Endodermal cell (in vitro differentiated cells): ENCODE measurements around the gene ZNF492. TPM values are rescaled to one million over a fixed set of nuclear protein-coding genes. Genes with fewer than 3 reads are reported as not detected.
"Not testable (repeated sequence)": the region's sequence is repeated elsewhere in the genome, so short reads cannot be mapped to it uniquely, and the experiment has no call there.

ENCODE experiments used
- DNase-seq: peaks from one replicate; pipeline ENCODE4 v3.0.0-alpha.2; 2017
- H3K27ac ChIP-seq: 2 replicates; pipeline ENCODE4 v1.5.1; 2013; ENCODE audit warnings: mild to moderate bottlenecking, low read depth, low read length, moderate library complexity
- H3K27me3 ChIP-seq: 2 replicates; pipeline ENCODE4 v1.6.1; 2013; ENCODE audit warnings: mild to moderate bottlenecking, low read length, moderate library complexity; ENCODE audit not compliant: insufficient read depth, control insufficient read depth, poor library complexity, severe bottlenecking
- H3K36me3 ChIP-seq: 2 replicates; pipeline ENCODE4 v1.7.0; 2013; ENCODE audit warnings: mild to moderate bottlenecking, low read length, moderate library complexity; ENCODE audit not compliant: control insufficient read depth, insufficient read depth
- H3K4me1 ChIP-seq: one replicate; pipeline ENCODE4 v1.7.0; 2013; ENCODE audit warnings: low read length; ENCODE audit not compliant: control insufficient read depth, insufficient read depth
- H3K4me3 ChIP-seq: 2 replicates; pipeline ENCODE4 v1.5.1; 2013; ENCODE audit warnings: mild to moderate bottlenecking, low read length, moderate library complexity
- H3K9ac ChIP-seq: 2 replicates; pipeline ENCODE4 v1.6.1; 2013; ENCODE audit warnings: mild to moderate bottlenecking, low read length, moderate library complexity; ENCODE audit not compliant: poor library complexity, severe bottlenecking; ENCODE audit errors: extremely low read depth
- H3K9me3 ChIP-seq: 2 replicates; pipeline ENCODE4 v1.6.1; 2013; ENCODE audit warnings: mild to moderate bottlenecking, low read length, moderate library complexity; ENCODE audit not compliant: control insufficient read depth
- H3K27ac Mint-ChIP-seq: 2 replicates; pipeline ENCODE4 v1.8.0; 2020; ENCODE audit warnings: mixed read lengths
- H3K27me3 Mint-ChIP-seq: 2 replicates; pipeline ENCODE4 v1.8.0; 2021; ENCODE audit warnings: mild to moderate bottlenecking, mixed read lengths; ENCODE audit not compliant: insufficient read depth
- H3K36me3 Mint-ChIP-seq: 2 replicates; pipeline ENCODE4 v1.8.0; 2020; ENCODE audit warnings: low read depth, mixed read lengths
- H3K4me1 Mint-ChIP-seq: 2 replicates; pipeline ENCODE4 v1.8.0; 2020; ENCODE audit warnings: mixed read lengths
- H3K4me3 Mint-ChIP-seq: 2 replicates; pipeline ENCODE4 v1.8.0; 2020; ENCODE audit warnings: mild to moderate bottlenecking, moderate library complexity, mixed read lengths
- H3K9me3 Mint-ChIP-seq: 2 replicates; pipeline ENCODE4 v1.8.0; 2020; ENCODE audit warnings: mild to moderate bottlenecking, mixed read lengths
- WGBS, 2 experiments: methylation state at CpG; one replicate each; pipeline versions ENCODE4 v1.1.5 to v1.1.7; 2013; ENCODE audit warnings: missing lambda C conversion rate in 2 of 2, mixed read lengths in 1 of 2; ENCODE audit not compliant: insufficient coverage in 1 of 2, insufficient read length in 1 of 2; 5-methylcytosine and 5-hydroxymethylcytosine counted together
- total RNA-seq, 2 donors: library from RNA; stranded (reverse); fragmentation: NEBNext Ultra II Directional in 1 of 2; extraction: Animal tissue kit (Norgen Biotek cat#: 25700) in 1 of 2; gene quantifications; 2 replicates in 1 of 2; 3 replicates in 1 of 2; pipeline ENCODE4 v1.2.1, GENCODE V29; 2021
- TF ChIP-seq, protein P1 (sequence below): fragments of 200-600 bp; sonication (generic); conservative IDR thresholded peaks from 2 replicates; pipeline ENCODE4 v1.5.0; 2021; ENCODE audit warnings: antibody characterized with exemption, mild to moderate bottlenecking

ZNF492 gene
- total RNA-seq, 2 donors from 2014 or later = not detected

DNA sequence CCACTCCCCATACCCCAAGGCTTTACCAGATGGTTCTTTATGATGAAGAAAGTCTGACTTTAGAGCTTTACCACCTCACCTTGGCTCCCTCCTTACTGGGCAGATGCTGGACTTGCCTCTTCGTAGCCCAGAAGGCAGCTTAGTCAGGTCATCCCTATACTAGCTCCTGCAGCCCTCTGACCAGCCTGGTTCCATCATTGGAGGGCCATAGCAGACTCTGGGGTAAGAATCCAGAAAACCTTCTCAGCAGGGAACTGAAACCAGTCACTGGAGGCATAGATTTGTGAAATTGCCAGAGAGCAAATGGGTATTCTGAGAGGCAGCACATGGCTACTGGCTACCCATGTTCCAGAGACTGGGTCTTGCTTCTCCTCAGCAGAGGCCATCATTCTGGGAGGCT lies 21.8 kb upstream of the ZNF492 start:
- H3K27ac Mint-ChIP-seq = no peak overlapping the region
- H3K36me3 Mint-ChIP-seq = no peaks in the 10 kb centered on the region
- no peaks in the 10 kb centered on the region for H3K27me3 Mint-ChIP-seq
- no peak overlapping the region for H3K27ac ChIP-seq
- H3K4me1 Mint-ChIP-seq = no peaks in the 10 kb centered on the region
- H3K9ac ChIP-seq = no peak overlapping the region
- no peaks in the 10 kb centered on the region for H3K27me3 ChIP-seq
- H3K4me3 Mint-ChIP-seq = no peak overlapping the region
- no peaks in the 10 kb centered on the region for H3K36me3 ChIP-seq
- peaks cover 47% of the 10 kb centered on the region for H3K9me3 ChIP-seq
- 42 to 44% methylated on average over 1 of the region's 1 CpG for WGBS, 2 experiments
- DNase-seq = no peak
- no peak overlapping the region for H3K4me3 ChIP-seq
- peaks cover 98% of the 10 kb centered on the region for H3K9me3 Mint-ChIP-seq
- H3K4me1 ChIP-seq = no peaks in the 10 kb centered on the region
- TF ChIP-seq, protein P1, sequence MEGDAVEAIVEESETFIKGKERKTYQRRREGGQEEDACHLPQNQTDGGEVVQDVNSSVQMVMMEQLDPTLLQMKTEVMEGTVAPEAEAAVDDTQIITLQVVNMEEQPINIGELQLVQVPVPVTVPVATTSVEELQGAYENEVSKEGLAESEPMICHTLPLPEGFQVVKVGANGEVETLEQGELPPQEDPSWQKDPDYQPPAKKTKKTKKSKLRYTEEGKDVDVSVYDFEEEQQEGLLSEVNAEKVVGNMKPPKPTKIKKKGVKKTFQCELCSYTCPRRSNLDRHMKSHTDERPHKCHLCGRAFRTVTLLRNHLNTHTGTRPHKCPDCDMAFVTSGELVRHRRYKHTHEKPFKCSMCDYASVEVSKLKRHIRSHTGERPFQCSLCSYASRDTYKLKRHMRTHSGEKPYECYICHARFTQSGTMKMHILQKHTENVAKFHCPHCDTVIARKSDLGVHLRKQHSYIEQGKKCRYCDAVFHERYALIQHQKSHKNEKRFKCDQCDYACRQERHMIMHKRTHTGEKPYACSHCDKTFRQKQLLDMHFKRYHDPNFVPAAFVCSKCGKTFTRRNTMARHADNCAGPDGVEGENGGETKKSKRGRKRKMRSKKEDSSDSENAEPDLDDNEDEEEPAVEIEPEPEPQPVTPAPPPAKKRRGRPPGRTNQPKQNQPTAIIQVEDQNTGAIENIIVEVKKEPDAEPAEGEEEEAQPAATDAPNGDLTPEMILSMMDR = no peak

DNA sequence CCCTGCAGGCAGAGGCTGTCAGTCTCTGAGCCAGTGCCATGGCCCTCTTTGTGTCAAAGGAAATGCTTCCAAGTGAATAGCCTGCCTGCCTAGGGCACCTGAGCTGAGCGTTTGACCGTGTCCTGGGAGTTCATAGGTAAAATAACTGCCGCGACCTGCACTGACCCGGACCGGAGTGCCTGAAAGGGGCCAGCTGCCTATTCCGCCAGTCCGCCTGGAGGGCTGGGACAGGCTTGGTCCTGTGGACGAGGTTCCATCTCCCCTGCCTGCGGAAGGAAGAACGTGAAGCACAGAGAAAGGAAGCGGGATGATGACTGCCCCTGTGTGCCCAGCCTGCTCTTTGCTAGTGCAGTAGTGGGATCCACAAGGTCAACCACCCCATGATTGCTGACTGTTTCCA lies 17.5 kb upstream of the ZNF492 start:
- WGBS, 2 experiments = 87 to 92% methylated on average over 5 to 12 of the region's 12 CpGs
- no peaks in the 10 kb centered on the region for H3K4me1 ChIP-seq
- H3K9me3 ChIP-seq = peaks cover 27% of the 10 kb centered on the region
- TF ChIP-seq, protein P1 = no peak
- no peak overlapping the region for H3K27ac ChIP-seq
- H3K4me3 Mint-ChIP-seq = no peak overlapping the region
- DNase-seq = no peak
- H3K4me3 ChIP-seq = no peak overlapping the region
- peaks cover 94% of the 10 kb centered on the region for H3K9me3 Mint-ChIP-seq
- H3K27me3 ChIP-seq = no peaks in the 10 kb centered on the region
- no peaks in the 10 kb centered on the region for H3K36me3 ChIP-seq
- no peaks in the 10 kb centered on the region for H3K4me1 Mint-ChIP-seq
- H3K27ac Mint-ChIP-seq = no peak overlapping the region
- H3K36me3 Mint-ChIP-seq = no peaks in the 10 kb centered on the region
- H3K9ac ChIP-seq = no peak overlapping the region
- no peaks in the 10 kb centered on the region for H3K27me3 Mint-ChIP-seq

DNA sequence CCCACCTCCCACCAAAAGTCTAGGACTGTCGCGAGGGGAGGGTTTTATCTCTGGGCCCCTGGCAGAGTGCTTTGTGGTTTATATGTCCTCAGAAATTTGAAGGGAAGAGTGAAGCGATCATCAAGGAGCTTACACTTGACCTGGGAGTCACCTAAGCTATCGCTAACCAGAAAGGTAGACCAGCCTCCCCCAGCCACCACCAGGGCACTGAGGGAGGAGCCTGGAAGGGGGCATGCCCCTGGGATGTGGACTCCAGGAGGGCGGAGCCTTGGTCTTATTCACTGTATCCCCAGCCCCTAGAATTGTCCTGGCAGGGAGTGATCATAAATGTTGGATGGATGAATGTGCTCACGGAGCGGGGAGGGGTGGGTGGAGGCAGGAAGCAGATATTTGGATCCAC lies 16.9 kb upstream of the ZNF492 start:
- not testable (repeated sequence) for H3K4me3 Mint-ChIP-seq, H3K27ac ChIP-seq, H3K4me3 ChIP-seq, H3K27me3 Mint-ChIP-seq, H3K36me3 Mint-ChIP-seq, DNase-seq, H3K27me3 ChIP-seq, H3K9ac ChIP-seq, H3K27ac Mint-ChIP-seq, H3K4me1 ChIP-seq, H3K36me3 ChIP-seq, H3K4me1 Mint-ChIP-seq
- peaks cover 94% of the 10 kb centered on the region for H3K9me3 Mint-ChIP-seq
- H3K9me3 ChIP-seq = peaks cover 22% of the 10 kb centered on the region
- 75 to 76% methylated on average over 1 to 5 of the region's 7 CpGs for WGBS, 2 experiments

DNA sequence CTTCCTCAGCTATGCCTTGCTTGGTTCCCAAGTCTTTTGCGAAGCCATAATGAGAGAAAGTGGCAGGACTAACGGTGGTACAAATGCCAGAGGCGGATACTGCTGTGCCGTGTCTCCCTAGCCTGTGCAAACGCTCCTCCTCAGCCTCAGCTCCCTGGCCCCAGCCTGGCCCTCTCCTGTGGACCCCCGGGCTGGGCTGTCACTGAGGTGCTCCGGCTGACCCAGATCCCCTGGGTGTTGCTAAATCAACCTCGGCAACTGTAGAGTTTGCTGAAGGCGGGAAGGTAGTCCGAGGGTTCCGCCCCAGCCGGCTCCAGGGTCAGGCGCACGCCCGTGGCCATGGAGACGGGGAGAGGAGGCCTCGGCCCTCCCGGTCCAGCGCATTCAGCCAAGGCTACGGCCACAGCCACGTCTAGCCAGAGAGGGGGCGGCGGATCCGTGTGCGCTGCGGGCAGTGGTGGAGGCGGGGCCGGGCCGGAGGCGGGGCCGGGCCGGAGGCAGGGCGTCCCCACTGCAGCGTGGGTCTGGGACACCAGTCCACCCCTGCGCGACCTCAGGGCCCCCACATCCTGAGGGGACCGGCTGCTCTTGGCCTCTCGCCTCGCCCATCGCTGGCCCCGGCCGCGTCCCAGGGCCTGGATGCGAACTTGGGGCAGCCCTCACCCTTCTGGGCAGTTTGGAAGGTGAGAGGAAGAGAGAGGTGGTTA lies 16.4 kb upstream of the ZNF492 start:
- Histone ChIP-seq H3K27ac (no peak overlapping the region), H3K9ac (no peak overlapping the region), H3K4me3 (no peak overlapping the region), H3K36me3 (no peaks in the 10 kb centered on the region), H3K9me3 (peaks cover 16% of the 10 kb centered on the region), H3K27me3 (no peaks in the 10 kb centered on the region), H3K4me1 (no peaks in the 10 kb centered on the region)
- Mint-ChIP-seq H3K4me3 (no peak overlapping the region), H3K36me3 (no peaks in the 10 kb centered on the region), H3K27ac (no peak overlapping the region), H3K4me1 (no peaks in the 10 kb centered on the region), H3K9me3 (peaks cover 92% of the 10 kb centered on the region), H3K27me3 (no peaks in the 10 kb centered on the region)
- no peak for DNase-seq
- 87 to 89% methylated on average over 22 to 44 of the region's 44 CpGs for WGBS, 2 experiments
- TF ChIP-seq, protein P1 = no peak
